Kidney (tissue), 14 donors: ENCODE results near the gene ICA1L. TPM values are rescaled to one million over a fixed set of nuclear protein-coding genes. Genes with fewer than 3 reads are reported as not detected.
A peak's percentile ranks its signal among the peaks of the same experiment; 100 is the strongest.
"Not testable (repeated sequence)": the region's sequence is repeated elsewhere in the genome, so short reads cannot be mapped to it uniquely, and the experiment has no call there.

Experiments used
- DNase-seq, 5 donors: peaks; one replicate each; pipeline ENCODE4 v3.0.0-alpha.2; 2013 to 2020
- FAIRE-seq: peaks from 2 replicates; lab custom pipeline; 2012; peaks lifted over from hg19 to GRCh38; lab: Jason Lieb, UNC
- H3K27ac ChIP-seq, 2 donors: one replicate each; pipeline ENCODE4 v1.7.0; 2013; ENCODE audit warnings: low read depth in 2 of 2, low read length in 2 of 2, inconsistent platforms in 1 of 2
- H3K27me3 ChIP-seq: one replicate; pipeline ENCODE4 v1.7.1; 2013; ENCODE audit warnings: low read length, inconsistent platforms; ENCODE audit not compliant: control insufficient read depth, insufficient read depth
- H3K36me3 ChIP-seq, 3 donors: one replicate each; pipeline versions ENCODE4 v1.7.0 to v1.7.1; 2013; ENCODE audit warnings: low read length in 3 of 3, control low read depth in 1 of 3, inconsistent platforms in 1 of 3; ENCODE audit not compliant: insufficient read depth in 3 of 3, control insufficient read depth in 2 of 3
- H3K4me1 ChIP-seq, 3 donors: one replicate each; pipeline versions ENCODE4 v1.7.0 to v1.7.1; 2013; ENCODE audit warnings: low read length in 3 of 3, inconsistent platforms in 1 of 3, low read depth in 1 of 3; ENCODE audit not compliant: control insufficient read depth in 2 of 3, insufficient read depth in 2 of 3
- H3K4me3 ChIP-seq, 3 donors: one replicate each; pipeline versions ENCODE4 v1.7.0 to v1.8.1; 2013; ENCODE audit warnings: low read length in 3 of 3, control low read depth in 1 of 3, inconsistent platforms in 1 of 3
- H3K9ac ChIP-seq, 3 donors: one replicate each; pipeline versions ENCODE4 v1.7.0 to v1.7.1; 2013; ENCODE audit warnings: low read length in 3 of 3, control low read depth in 1 of 3, inconsistent platforms in 1 of 3
- H3K9me3 ChIP-seq, 3 donors: one replicate each; pipeline versions ENCODE4 v1.7.0 to v1.7.1; 2013; ENCODE audit warnings: low read length in 3 of 3, control low read depth in 1 of 3, inconsistent platforms in 1 of 3; ENCODE audit not compliant: control insufficient read depth in 2 of 3, insufficient read depth in 1 of 3
- intact Hi-C: fragments of 100-400 bp; cut with DNase I; formaldehyde crosslinking; loops from one replicate; pipeline ENCODE4 v1.11.1; 2022
- polyA plus RNA-seq: library from polyadenylated mRNA; stranded (reverse); fragments of 350-450 nt; fragmentation: Illumina TruSeq; extraction: RNeasy Lipid Tissue Mini Kit (QIAGEN cat#74804); gene quantifications from one replicate; pipeline ENCODE4 v1.2.3, GENCODE V29; 2014; ENCODE audit warnings: low read depth, low replicate concordance; ENCODE audit not compliant: insufficient read depth
- total RNA-seq: library from RNA; stranded (reverse); fragmentation: NEBNext Ultra II Directional; extraction: Animal tissue kit (Norgen Biotek cat#: 25700); gene quantifications from one replicate; pipeline ENCODE4 v1.2.1, GENCODE V29; 2021
- TF ChIP-seq, protein P1 (sequence below): IDR thresholded peaks from 3 replicates; pipeline ENCODE4 v1.5.1; 2012; ENCODE audit warnings: mild to moderate bottlenecking, moderate library complexity, borderline replicate concordance; ENCODE audit not compliant: insufficient read depth; ENCODE audit errors: extremely low read depth
- donor health status: control.
- donor health status: control.
- donor health status: control.
- donor health status: control.
- donor health status: control.
- donor health status: DM: yes; HTN: yes; CAD: no.
- donor health status: Normal renal cell carcinoma (clear cell type).

ICA1L gene
- total and polyA plus RNA-seq, 2 donors from 2014 or later, result 1.5 to 9.9 TPM

GRCh38 chr2:202814226-202814625 lies 57.3 kb downstream of the ICA1L start:
- Histone ChIP-seq H3K36me3 (no peaks in the 10 kb centered on the region), H3K27ac (no peak overlapping the region), H3K27me3 (no peaks in the 10 kb centered on the region), H3K4me1 (no peaks in the 10 kb centered on the region), H3K9me3 (no peaks in the 10 kb centered on the region), H3K4me3 (no peak overlapping the region), H3K9ac (no peak overlapping the region)
- TF ChIP-seq, protein P1, sequence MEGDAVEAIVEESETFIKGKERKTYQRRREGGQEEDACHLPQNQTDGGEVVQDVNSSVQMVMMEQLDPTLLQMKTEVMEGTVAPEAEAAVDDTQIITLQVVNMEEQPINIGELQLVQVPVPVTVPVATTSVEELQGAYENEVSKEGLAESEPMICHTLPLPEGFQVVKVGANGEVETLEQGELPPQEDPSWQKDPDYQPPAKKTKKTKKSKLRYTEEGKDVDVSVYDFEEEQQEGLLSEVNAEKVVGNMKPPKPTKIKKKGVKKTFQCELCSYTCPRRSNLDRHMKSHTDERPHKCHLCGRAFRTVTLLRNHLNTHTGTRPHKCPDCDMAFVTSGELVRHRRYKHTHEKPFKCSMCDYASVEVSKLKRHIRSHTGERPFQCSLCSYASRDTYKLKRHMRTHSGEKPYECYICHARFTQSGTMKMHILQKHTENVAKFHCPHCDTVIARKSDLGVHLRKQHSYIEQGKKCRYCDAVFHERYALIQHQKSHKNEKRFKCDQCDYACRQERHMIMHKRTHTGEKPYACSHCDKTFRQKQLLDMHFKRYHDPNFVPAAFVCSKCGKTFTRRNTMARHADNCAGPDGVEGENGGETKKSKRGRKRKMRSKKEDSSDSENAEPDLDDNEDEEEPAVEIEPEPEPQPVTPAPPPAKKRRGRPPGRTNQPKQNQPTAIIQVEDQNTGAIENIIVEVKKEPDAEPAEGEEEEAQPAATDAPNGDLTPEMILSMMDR, result no peak
- intact Hi-C loops, result no loop called here
- DNase-seq (no peak), FAIRE-seq (no peak)

GRCh38 chr2:202813387-202813786 lies 58.2 kb downstream of the ICA1L start:
- no peaks in the 10 kb centered on the region for H3K36me3 ChIP-seq
- H3K4me3 ChIP-seq, result no peak overlapping the region
- DNase-seq (no peak), FAIRE-seq (peak; percentile 51)
- intact Hi-C loops, result no loop called here
- TF ChIP-seq, protein P1, result no peak
- H3K4me1 ChIP-seq, result no peaks in the 10 kb centered on the region
- no peaks in the 10 kb centered on the region for H3K27me3 ChIP-seq
- H3K27ac ChIP-seq, result no peak overlapping the region
- H3K9ac ChIP-seq, result no peak overlapping the region
- no peaks in the 10 kb centered on the region for H3K9me3 ChIP-seq

GRCh38 chr2:202808754-202809153 lies 62.8 kb downstream of the ICA1L start:
- H3K4me3 ChIP-seq, result no peak overlapping the region
- H3K9me3 ChIP-seq, result no peaks in the 10 kb centered on the region
- H3K27ac ChIP-seq, result peak overlapping the region in 1 of 2 donors; percentile 39
- TF ChIP-seq, protein P1, result no peak
- FAIRE-seq, result no peak
- H3K9ac ChIP-seq, result no peak overlapping the region
- intact Hi-C loops, result no loop called here
- peaks cover 0 to 2% (median 0%) of the 10 kb centered on the region in 3 donors for H3K36me3 ChIP-seq
- H3K4me1 ChIP-seq, result peaks cover 0 to 12% (median 5%) of the 10 kb centered on the region in 3 donors
- no peak for DNase-seq
- H3K27me3 ChIP-seq, result no peaks in the 10 kb centered on the region

- DNase-seq, result peak; percentile 63 to 91 (median 69)
- H3K4me1 ChIP-seq, result peaks cover 0 to 12% (median 5%) of the 10 kb centered on the region in 3 donors
- H3K27me3 ChIP-seq, H3K9me3 ChIP-seq, H3K9ac ChIP-seq, FAIRE-seq, H3K4me3 ChIP-seq, H3K36me3 ChIP-seq, intact Hi-C loops: not testable (repeated sequence)
- peak overlapping the region; percentile 78 to 89 for H3K27ac ChIP-seq
These were observed 64.0 kb downstream of the ICA1L start for GRCh38 chr2:202807431-202808138.

- H3K4me3 ChIP-seq, H3K9me3 ChIP-seq, H3K27me3 ChIP-seq, FAIRE-seq, H3K9ac ChIP-seq, H3K36me3 ChIP-seq, intact Hi-C loops: not testable (repeated sequence)
- peak; percentile 53 to 79 (median 65) for DNase-seq
- H3K27ac ChIP-seq, result peak overlapping the region; percentile 18 to 24
- peaks cover 0 to 12% (median 5%) of the 10 kb centered on the region in 3 donors for H3K4me1 ChIP-seq
These were observed 65.7 kb downstream of the ICA1L start for GRCh38 chr2:202805911-202806310.
